HG03571 (cell line): ENCODE results near the gene TRAF3IP3.
"Not testable (repeated sequence)": the region's sequence is repeated elsewhere in the genome, so short reads cannot be mapped to it uniquely, and the experiment has no call there.

Source experiments
- ATAC-seq: cut with Tn5 transposase; IDR thresholded peaks from one replicate; pipeline ENCODE4 v1.9.1; 2021; ENCODE audit not compliant: unreplicated experiment

The TRAF3IP3 gene

GRCh38 chr1:209791920-209792319, 36.1 kb downstream of the TRAF3IP3 start:
- ATAC-seq, result no peak

- ATAC-seq, result not testable (repeated sequence)
Observed at GRCh38 chr1:209793711-209794110, 37.9 kb downstream of the TRAF3IP3 start.

- no peak for ATAC-seq
Observed at GRCh38 chr1:209797978-209798639, 42.3 kb downstream of the TRAF3IP3 start.

- no peak for ATAC-seq
Observed at GRCh38 chr1:209800984-209801834, 45.4 kb downstream of the TRAF3IP3 start.

- ATAC-seq, result no peak
Observed at GRCh38 chr1:209802117-209802779, 46.4 kb downstream of the TRAF3IP3 start.

GRCh38 chr1:209802780-209803152, 46.9 kb downstream of the TRAF3IP3 start:
- no peak for ATAC-seq

- ATAC-seq, result no peak
Observed at GRCh38 chr1:209803568-209803967, 47.7 kb downstream of the TRAF3IP3 start.

GRCh38 chr1:209805341-209805781, 49.5 kb downstream of the TRAF3IP3 start:
- ATAC-seq, result no peak

- peak; percentile 91 for ATAC-seq
Observed at GRCh38 chr1:209805875-209806760, 50.3 kb downstream of the TRAF3IP3 start, which contains the start of gene IRF6. Gene IRF6 (minus strand): TSS chr1:209806142. CDS start chr1:209801413, 4,729 bp downstream.

GRCh38 chr1:209807509-209807908, 51.7 kb downstream of the TRAF3IP3 start:
- no peak for ATAC-seq

GRCh38 chr1:209808059-209808581, 52.3 kb downstream of the TRAF3IP3 start:
- no peak for ATAC-seq

GRCh38 chr1:209809611-209810010, 53.8 kb downstream of the TRAF3IP3 start:
- no peak for ATAC-seq

- ATAC-seq, result no peak
Observed at GRCh38 chr1:209810783-209811182, 54.9 kb downstream of the TRAF3IP3 start.

GRCh38 chr1:209813902-209814301, 58.0 kb downstream of the TRAF3IP3 start:
- no peak for ATAC-seq

GRCh38 chr1:209815490-209815889, 59.6 kb downstream of the TRAF3IP3 start:
- no peak for ATAC-seq

- no peak for ATAC-seq
Observed at GRCh38 chr1:209815931-209816341, 60.1 kb downstream of the TRAF3IP3 start.

GRCh38 chr1:209816923-209817322, 61.1 kb downstream of the TRAF3IP3 start:
- no peak for ATAC-seq

GRCh38 chr1:209817691-209818090, 61.8 kb downstream of the TRAF3IP3 start:
- no peak for ATAC-seq

- ATAC-seq, result no peak
Observed at GRCh38 chr1:209819058-209819457, 63.2 kb downstream of the TRAF3IP3 start.

GRCh38 chr1:209820986-209821385, 65.1 kb downstream of the TRAF3IP3 start:
- no peak for ATAC-seq
